Mammary epithelial cell (primary cell): ENCODE data around the gene RASA2.

Experiments used
- EZH2 ChIP-seq: IDR thresholded peaks from 2 replicates; pipeline ENCODE4 v1.6.1; 2012; ENCODE audit warnings: low read length, inconsistent platforms, borderline replicate concordance
- TF ChIP-seq, protein P1 (sequence below), 2 donors: IDR thresholded peaks in 1 of 2; conservative IDR thresholded peaks in 1 of 2; 2 replicates each; pipeline ENCODE4 v1.5.1; 2011 to 2012; ENCODE audit warnings: inconsistent platforms in 2 of 2, low read length in 2 of 2, mild to moderate bottlenecking in 2 of 2, control low read depth in 1 of 2, low read depth in 1 of 2; ENCODE audit not compliant: insufficient read depth in 1 of 2; ENCODE audit errors: extremely low read depth in 1 of 2

DNA sequence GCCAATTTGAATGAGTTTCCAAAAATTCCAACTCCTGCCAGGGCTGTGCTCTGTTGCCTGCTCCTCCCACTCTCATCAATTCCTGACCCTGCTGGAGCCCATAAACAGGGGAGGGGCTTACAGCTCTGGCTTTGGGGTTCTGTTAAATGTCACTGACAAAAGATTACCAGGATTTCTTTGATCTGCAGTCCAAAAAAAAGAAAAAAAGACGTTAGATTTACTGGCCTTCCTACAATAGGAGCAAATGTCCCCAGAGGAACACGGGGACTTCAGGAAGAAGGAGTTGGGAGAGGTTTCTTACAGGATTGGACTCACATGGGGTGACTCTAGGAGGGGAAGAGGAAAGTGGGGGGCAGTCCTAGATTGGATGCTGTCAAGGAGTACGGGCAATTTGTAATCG, 167.0 kb downstream of the RASA2 start:
- TF ChIP-seq, protein P1, sequence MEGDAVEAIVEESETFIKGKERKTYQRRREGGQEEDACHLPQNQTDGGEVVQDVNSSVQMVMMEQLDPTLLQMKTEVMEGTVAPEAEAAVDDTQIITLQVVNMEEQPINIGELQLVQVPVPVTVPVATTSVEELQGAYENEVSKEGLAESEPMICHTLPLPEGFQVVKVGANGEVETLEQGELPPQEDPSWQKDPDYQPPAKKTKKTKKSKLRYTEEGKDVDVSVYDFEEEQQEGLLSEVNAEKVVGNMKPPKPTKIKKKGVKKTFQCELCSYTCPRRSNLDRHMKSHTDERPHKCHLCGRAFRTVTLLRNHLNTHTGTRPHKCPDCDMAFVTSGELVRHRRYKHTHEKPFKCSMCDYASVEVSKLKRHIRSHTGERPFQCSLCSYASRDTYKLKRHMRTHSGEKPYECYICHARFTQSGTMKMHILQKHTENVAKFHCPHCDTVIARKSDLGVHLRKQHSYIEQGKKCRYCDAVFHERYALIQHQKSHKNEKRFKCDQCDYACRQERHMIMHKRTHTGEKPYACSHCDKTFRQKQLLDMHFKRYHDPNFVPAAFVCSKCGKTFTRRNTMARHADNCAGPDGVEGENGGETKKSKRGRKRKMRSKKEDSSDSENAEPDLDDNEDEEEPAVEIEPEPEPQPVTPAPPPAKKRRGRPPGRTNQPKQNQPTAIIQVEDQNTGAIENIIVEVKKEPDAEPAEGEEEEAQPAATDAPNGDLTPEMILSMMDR (conservative IDR thresholded peaks at IDR 0.05 in 1 of 2, IDR thresholded peaks at IDR 0.05 in 1 of 2; ENCODE audit: extremely low read depth in 1 of 2, insufficient read depth in 1 of 2, low read depth in 1 of 2, low read length in 2 of 2) = no peak
- no peak for TF ChIP-seq EZH2
